Fibroblast of lung (primary cell): ENCODE data around the gene TLK2. TPM values are rescaled to one million over a fixed set of nuclear protein-coding genes. Genes with fewer than 3 reads are reported as not detected.
"Not testable (repeated sequence)": the region's sequence is repeated elsewhere in the genome, so short reads cannot be mapped to it uniquely, and the experiment has no call there.

Experiments
- DNase-seq, 2 donors: peaks; one replicate each; pipeline versions ENCODE4 v3.0.0 to v3.0.0-alpha.2; 2010; ENCODE audit warnings: low read depth in 2 of 2
- H2AFZ ChIP-seq: 2 replicates; pipeline ENCODE4 v1.5.1; 2012; ENCODE audit warnings: low read length, control low read depth, inconsistent platforms
- H3K27ac ChIP-seq: 2 replicates; pipeline ENCODE4 v1.5.1; 2011; ENCODE audit warnings: low read length, control low read depth; ENCODE audit not compliant: insufficient read depth
- H3K27me3 ChIP-seq: 2 replicates; pipeline ENCODE4 v1.5.1; 2011; ENCODE audit warnings: mild to moderate bottlenecking, low read length; ENCODE audit not compliant: control insufficient read depth, insufficient read depth
- H3K36me3 ChIP-seq: 2 replicates; pipeline ENCODE4 v1.5.1; 2011; ENCODE audit warnings: low read length; ENCODE audit not compliant: control insufficient read depth, insufficient read depth
- H3K4me1 ChIP-seq: 2 replicates; pipeline ENCODE4 v1.5.1; 2011; ENCODE audit warnings: low read length; ENCODE audit not compliant: control insufficient read depth, insufficient read depth; ENCODE audit errors: extremely low read depth
- H3K4me2 ChIP-seq: 2 replicates; pipeline ENCODE4 v1.5.1; 2011; ENCODE audit warnings: low read length, control low read depth; ENCODE audit not compliant: insufficient read depth; ENCODE audit errors: extremely low read depth
- H3K4me3 ChIP-seq, 4 experiments: fragments of 200-600 bp in 1 of 4; sonication (generic) in 1 of 4; replicated peaks in 1 of 4; 2 replicates each; pipeline ENCODE4 v1.5.1; 2011 to 2016; ENCODE audit warnings: low read length in 4 of 4, low read depth in 3 of 4, mild to moderate bottlenecking in 3 of 4, control low read depth in 2 of 4, inconsistent platforms in 1 of 4, mixed read lengths in 1 of 4; ENCODE audit not compliant: insufficient read depth in 1 of 4; ENCODE audit errors: control extremely low read depth in 1 of 4
- H3K79me2 ChIP-seq: 2 replicates; pipeline ENCODE4 v1.5.1; 2012; ENCODE audit warnings: mild to moderate bottlenecking, low read length, inconsistent platforms; ENCODE audit not compliant: control insufficient read depth, insufficient read depth
- H3K9ac ChIP-seq: 2 replicates; pipeline ENCODE4 v1.5.1; 2011; ENCODE audit warnings: mild to moderate bottlenecking, low read length, control low read depth; ENCODE audit not compliant: insufficient read depth
- H3K9me3 ChIP-seq: 2 replicates; pipeline ENCODE4 v1.5.1; 2012; ENCODE audit warnings: low read depth, low read length; ENCODE audit not compliant: control insufficient read depth, insufficient read depth
- H4K20me1 ChIP-seq: 2 replicates; pipeline ENCODE4 v1.5.1; 2011; ENCODE audit warnings: low read length; ENCODE audit not compliant: control insufficient read depth, insufficient read depth; ENCODE audit errors: extremely low read depth
- CTCF ChIP-seq, 2 donors: IDR thresholded peaks in 1 of 2; conservative IDR thresholded peaks in 1 of 2; 1 replicate in 1 of 2; 2 replicates in 1 of 2; pipeline ENCODE4 v1.5.1; 2011 to 2012; ENCODE audit warnings: low read length in 2 of 2, control low read depth in 1 of 2, inconsistent platforms in 1 of 2, low read depth in 1 of 2, mild to moderate bottlenecking in 1 of 2
- EZH2 ChIP-seq: IDR thresholded peaks from 2 replicates; pipeline ENCODE4 v1.5.1; 2012; ENCODE audit warnings: low read length, control low read depth, mild to moderate bottlenecking; ENCODE audit errors: missing control alignments
- polyA plus RNA-seq, 2 donors: library from polyadenylated mRNA; depleted of rRNA in 1 of 2; stranded (reverse) in 1 of 2; unstranded in 1 of 2; fragments of >200 nt; gene quantifications; 2 replicates each; pipeline ENCODE4 v1.2.1, GENCODE V29; 2011 to 2012; ENCODE audit warnings: missing spikeins in 1 of 2
- total RNA-seq: library from RNA; depleted of rRNA; stranded (reverse); fragments of >200 nt; gene quantifications from 2 replicates; pipeline ENCODE4 v1.2.1, GENCODE V29; 2014

Gene TLK2
- total and polyA plus RNA-seq, 2 donors (not counting 1 experiment from before 2014, with no cell fraction given) = 55.5 to 63.9 TPM

DNA sequence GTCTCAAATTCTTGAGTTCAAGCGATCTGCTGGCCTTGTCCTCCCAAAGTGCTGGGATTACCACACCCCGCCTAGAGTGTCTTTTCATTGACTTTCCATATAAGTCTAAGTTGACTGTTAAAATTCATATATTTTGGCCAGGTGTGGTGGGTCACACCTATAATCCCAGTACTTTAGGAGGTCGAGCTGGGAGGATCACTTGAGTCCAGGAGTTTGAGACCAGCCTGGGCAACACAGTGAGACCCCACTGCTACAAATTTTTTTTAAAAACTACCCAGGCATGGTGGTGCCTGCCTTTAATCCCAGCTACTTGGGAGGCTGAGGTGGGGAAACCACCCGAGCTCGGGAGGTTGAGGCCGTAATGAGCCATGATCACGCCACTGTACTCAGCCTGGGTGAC is 127.0 kb downstream of the TLK2 start:
- no peak overlapping the region for H3K27ac ChIP-seq
- no peak overlapping the region for H2AFZ ChIP-seq
- H4K20me1 ChIP-seq = no peaks in the 10 kb centered on the region
- no peak overlapping the region for H3K4me2 ChIP-seq
- H3K79me2 ChIP-seq = no peaks in the 10 kb centered on the region
- no peaks in the 10 kb centered on the region for H3K4me1 ChIP-seq
- TF ChIP-seq CTCF (conservative IDR thresholded peaks at IDR 0.05 in 1 of 2, IDR thresholded peaks at IDR 0.05 in 1 of 2; ENCODE audit: low read depth in 1 of 2, low read length in 2 of 2) (no peak), EZH2 (no peak)
- H3K27me3 ChIP-seq = no peaks in the 10 kb centered on the region
- H3K4me3 ChIP-seq = no peak overlapping the region
- H3K36me3 ChIP-seq = peaks cover 8% of the 10 kb centered on the region
- no peak for DNase-seq
- H3K9me3 ChIP-seq = no peaks in the 10 kb centered on the region
- no peak overlapping the region for H3K9ac ChIP-seq

GRCh38 chr17:62611292-62611691 is 132.7 kb downstream of the TLK2 start:
- TF ChIP-seq EZH2 = no peak
- no peak for TF ChIP-seq CTCF (conservative IDR thresholded peaks at IDR 0.05 in 1 of 2, IDR thresholded peaks at IDR 0.05 in 1 of 2; ENCODE audit: low read depth in 1 of 2, low read length in 2 of 2)
- Histone ChIP-seq H3K27ac (no peak overlapping the region), H3K79me2 (no peaks in the 10 kb centered on the region), H3K36me3 (peaks cover 15% of the 10 kb centered on the region), H2AFZ (no peak overlapping the region), H3K9ac (no peak overlapping the region), H3K4me1 (peaks cover 6% of the 10 kb centered on the region), H3K9me3 (no peaks in the 10 kb centered on the region), H3K4me3 (no peak overlapping the region), H3K27me3 (no peaks in the 10 kb centered on the region), H4K20me1 (no peaks in the 10 kb centered on the region), H3K4me2 (no peak overlapping the region)
- no peak for DNase-seq

GRCh38 chr17:62611728-62612127 is 133.1 kb downstream of the TLK2 start:
- Histone ChIP-seq H3K27ac (no peak overlapping the region), H3K36me3 (peaks cover 15% of the 10 kb centered on the region)

GRCh38 chr17:62612289-62612688 is 133.7 kb downstream of the TLK2 start:
- H3K9me3 ChIP-seq, H3K27me3 ChIP-seq, H3K4me2 ChIP-seq, H4K20me1 ChIP-seq, H3K79me2 ChIP-seq, H3K4me1 ChIP-seq, H2AFZ ChIP-seq, H3K4me3 ChIP-seq, H3K27ac ChIP-seq, H3K9ac ChIP-seq, DNase-seq: not testable (repeated sequence)
- peaks cover 15% of the 10 kb centered on the region for H3K36me3 ChIP-seq

More at GRCh38 chr17:62611728-62612127, 133.1 kb downstream of the TLK2 start:
- no peak overlapping the region for H3K4me2 ChIP-seq
- no peak for TF ChIP-seq CTCF (conservative IDR thresholded peaks at IDR 0.05 in 1 of 2, IDR thresholded peaks at IDR 0.05 in 1 of 2; ENCODE audit: low read depth in 1 of 2, low read length in 2 of 2)
- no peak for TF ChIP-seq EZH2
- no peaks in the 10 kb centered on the region for H3K27me3 ChIP-seq
- H2AFZ ChIP-seq = no peak overlapping the region
- no peaks in the 10 kb centered on the region for H3K9me3 ChIP-seq
- no peak for DNase-seq
- H4K20me1 ChIP-seq = no peaks in the 10 kb centered on the region
- no peak overlapping the region for H3K4me3 ChIP-seq
- no peaks in the 10 kb centered on the region for H3K79me2 ChIP-seq
- peaks cover 6% of the 10 kb centered on the region for H3K4me1 ChIP-seq
- H3K9ac ChIP-seq = no peak overlapping the region

- not testable (repeated sequence) for H3K27me3 ChIP-seq, H3K4me2 ChIP-seq, H3K9me3 ChIP-seq, H2AFZ ChIP-seq, H3K79me2 ChIP-seq, H3K27ac ChIP-seq, H3K4me3 ChIP-seq, H4K20me1 ChIP-seq, H3K9ac ChIP-seq
- Histone ChIP-seq H3K36me3 (peaks cover 12% of the 10 kb centered on the region), H3K4me1 (peaks cover 13% of the 10 kb centered on the region)
- DNase-seq = peak in 1 of 2 donors; percentile 38
These were observed 134.5 kb downstream of the TLK2 start for GRCh38 chr17:62613095-62613494.
